K562 (cell line): ENCODE results near the gene STRADB. TPM values are rescaled to one million over a fixed set of nuclear protein-coding genes. Genes with fewer than 3 reads are reported as not detected.

Experiments
- ATAC-seq: fragments of 200-7000 bp; cut with Tn5 transposase; 3 replicates; pipeline ENCODE4 v1.9.1; 2020; ENCODE audit warnings: moderate library complexity
- BruUV-seq: library from RNA; stranded (reverse); fragments of 400-500 nt; replicated peaks from 2 replicates; lab custom pipeline; 2021; lab: Mats Ljungman, UMichigan
- CTCF ChIA-PET: fragments of 300-600 bp; formaldehyde crosslinking; extraction: SDS; loops from one replicate; lab custom pipeline; 2021; ENCODE audit warnings: low intra/inter-chr PET ratio; lab: Yijun Ruan, JAX
- POLR2A ChIA-PET: fragments of 300-600, 350-650 bp; sonication (Branson Sonifier 250); formaldehyde crosslinking; extraction: SDS; loops from one replicate; lab custom pipeline; 2021; ENCODE audit warnings: antibody characterized with exemption, inconsistent platforms; lab: Yijun Ruan, JAX
- DNase-seq, 4 experiments: peaks; one replicate each; pipeline versions ENCODE4 v3.0.0 to v3.0.0-alpha.2; 2011 to 2018; ENCODE audit warnings: low spot score in 3 of 4, mixed read lengths in 3 of 4; ENCODE audit errors: extremely low read depth in 1 of 4
- FAIRE-seq: peaks from 2 replicates; lab custom pipeline; 2011; peaks lifted over from hg19 to GRCh38; lab: Jason Lieb, UNC
- H2AFZ ChIP-seq: 2 replicates; pipeline ENCODE4 v1.6.0; 2011; ENCODE audit warnings: low read depth, low read length, control low read depth, inconsistent platforms
- H3K27ac ChIP-seq: fragments of 200-600 bp; 3 replicates; pipeline ENCODE4 v1.8.0; 2011; ENCODE audit warnings: low read depth, mild to moderate bottlenecking, control low read depth, inconsistent platforms, low read length, moderate library complexity, mixed read lengths; ENCODE audit errors: extremely low read depth
- H3K27me3 ChIP-seq, 2 experiments: fragments of 300-600 bp in 1 of 2; 2 replicates in 1 of 2; 3 replicates in 1 of 2; pipeline versions ENCODE4 v1.6.0 to v1.8.0; 2011; ENCODE audit warnings: inconsistent platforms in 2 of 2, low read length in 2 of 2, mild to moderate bottlenecking in 1 of 2, mixed read lengths in 1 of 2, moderate library complexity in 1 of 2; ENCODE audit not compliant: control insufficient read depth in 2 of 2, insufficient read depth in 2 of 2
- H3K36me3 ChIP-seq: fragments of 300-600 bp; 3 replicates; pipeline ENCODE4 v1.8.0; 2011; ENCODE audit warnings: mild to moderate bottlenecking, low read length, inconsistent platforms; ENCODE audit not compliant: control insufficient read depth, insufficient read depth
- H3K4me1 ChIP-seq, 2 experiments: fragments of 200-600 bp in 1 of 2; replicated peaks in 1 of 2; 2 replicates in 1 of 2; 3 replicates in 1 of 2; pipeline versions ENCODE4 v1.5.1 to v1.8.0; 2011; ENCODE audit warnings: inconsistent platforms in 2 of 2, low read length in 2 of 2, mild to moderate bottlenecking in 1 of 2, mixed read lengths in 1 of 2, moderate library complexity in 1 of 2; ENCODE audit not compliant: control insufficient read depth in 2 of 2, insufficient read depth in 2 of 2
- H3K4me2 ChIP-seq: 2 replicates; pipeline ENCODE4 v1.6.1; 2011; ENCODE audit warnings: low read length, control low read depth, inconsistent platforms, mixed read lengths; ENCODE audit not compliant: insufficient read depth
- H3K4me3 ChIP-seq: fragments of 200-600 bp; sonication (generic), shearing (Covaris generic); 2 replicates; pipeline ENCODE4 v1.5.1; 2016; ENCODE audit warnings: control low read depth, inconsistent platforms
- H3K79me2 ChIP-seq: fragments of 200-600 bp; 3 replicates; pipeline ENCODE4 v1.8.0; 2011; ENCODE audit warnings: low read length, inconsistent platforms; ENCODE audit not compliant: control insufficient read depth, insufficient read depth
- H3K9ac ChIP-seq, 2 experiments: 2 replicates each; pipeline versions ENCODE4 v1.6.0 to v1.6.1; 2011; ENCODE audit warnings: low read depth in 2 of 2, low read length in 2 of 2, control low read depth in 1 of 2, inconsistent platforms in 1 of 2, mild to moderate bottlenecking in 1 of 2, mixed read lengths in 1 of 2; ENCODE audit not compliant: insufficient read depth in 1 of 2
- H3K9me1 ChIP-seq: one replicate; pipeline ENCODE4 v1.6.0; 2011; ENCODE audit warnings: inconsistent platforms, mild to moderate bottlenecking, low read length, moderate library complexity; ENCODE audit not compliant: control insufficient read depth, insufficient read depth
- H3K9me3 ChIP-seq: replicated peaks from 2 replicates; pipeline ENCODE4 v1.5.1; 2011; ENCODE audit warnings: low read depth, low read length, inconsistent platforms; ENCODE audit not compliant: control insufficient read depth, insufficient read depth
- H4K20me1 ChIP-seq: replicated peaks from 2 replicates; pipeline ENCODE4 v1.6.1; 2011; ENCODE audit warnings: low read length, inconsistent platforms, mixed read lengths; ENCODE audit not compliant: control insufficient read depth, insufficient read depth
- CBFB ChIP-seq: sonication (generic); formaldehyde crosslinking; IDR thresholded peaks from 2 replicates; pipeline ENCODE4 v1.4.0; 2020; ENCODE audit warnings: mild to moderate bottlenecking, missing genetic modification reagents
- DIDO1 ChIP-seq: fragments of 450-650 bp; IDR thresholded peaks from 2 replicates; pipeline ENCODE4 v1.6.1; 2016; ENCODE audit warnings: low read depth, missing biosample characterization, missing genetic modification characterization
- HMBOX1 ChIP-seq: sonication (generic); IDR thresholded peaks from 2 replicates; pipeline ENCODE4 v1.6.1; 2016
- ILK ChIP-seq: fragments of 450-650 bp; IDR thresholded peaks from 2 replicates; pipeline ENCODE4 v1.6.1; 2016; ENCODE audit warnings: missing genetic modification characterization, low read depth, mild to moderate bottlenecking, missing compliant biosample characterization, moderate library complexity, borderline replicate concordance
- THRB ChIP-seq: fragments of 450-650 bp; formaldehyde crosslinking; conservative IDR thresholded peaks from 2 replicates; pipeline ENCODE4 v1.4.0; 2022; ENCODE audit warnings: mild to moderate bottlenecking, missing genetic modification characterization
- ZMIZ1 ChIP-seq, 2 experiments: fragments of 150-350 bp in 1 of 2; IDR thresholded peaks; 2 replicates each; pipeline ENCODE4 v1.6.1; 2012 to 2016; ENCODE audit warnings: low read depth in 2 of 2, low read length in 2 of 2, mild to moderate bottlenecking in 1 of 2, moderate library complexity in 1 of 2
- WGBS: fragments of 100-300 bp; shearing (Covaris generic); methylation state at CpG from one replicate; pipeline ENCODE4 v1.1.6; 2016; ENCODE audit warnings: low coverage, mixed read lengths; ENCODE audit not compliant: insufficient coverage; ENCODE audit errors: missing lambda C conversion rate; 5-methylcytosine and 5-hydroxymethylcytosine counted together
- in situ Hi-C: fragments of 300-500 bp; cut with MboI; formaldehyde crosslinking; loops from 4 replicates; pipeline ENCODE4 v1.15.0; 2018; ENCODE audit warnings: inconsistent platforms, mixed read lengths
- intact Hi-C: fragments of 100-400 bp; cut with micrococcal nuclease; formaldehyde crosslinking; loops from 2 replicates; pipeline ENCODE4 v1.14.2; 2022
- polyA plus RNA-seq, 8 experiments: library from polyadenylated mRNA; depleted of rRNA in 4 of 8; stranded (reverse) in 5 of 8; unstranded in 3 of 8; fragments of >200 nt; fragmentation: Nextera tagmentation in 2 of 8; fragmentation: Illumina TruSeq in 1 of 8; extraction: Ambion mirVana in 2 of 8; extraction: Trizol in 1 of 8; gene quantifications; 2 replicates each; pipeline versions ENCODE4 v1.2.1 to v1.2.3, GENCODE V29; 2011 to 2014; ENCODE audit warnings: inconsistent platforms in 1 of 8, missing spikeins in 1 of 8
- total RNA-seq, 7 experiments: library from RNA; depleted of rRNA in 6 of 7; stranded (reverse); fragments of >200 nt in 6 of 7; fragmentation: Illumina TruSeq in 2 of 7; extraction: Trizol in 2 of 7; gene quantifications; 2 replicates each; pipeline versions ENCODE4 v1.2.1 to v1.2.3, GENCODE V29; 2011 to 2021; ENCODE audit warnings: low replicate concordance in 1 of 7

The STRADB gene
- total and polyA plus RNA-seq, 9 of the 15 experiments (the other 6 are each of a cell fraction or from before 2014, with no cell fraction given): 6.9 to 30.6 (median 15.7) TPM

- Histone ChIP-seq H4K20me1 (no peaks in the 10 kb centered on the region), H3K27me3 (no peaks in the 10 kb centered on the region), H3K4me1 (peaks cover 4 to 10% of the 10 kb centered on the region in 2 experiments; a peak in 2 of 5 replicates), H3K9ac (peak overlapping the region in 1 of 2 experiments; percentile 69; a peak in 2 of 4 replicates), H3K79me2 (peaks cover 21% of the 10 kb centered on the region), H3K27ac (no peak overlapping the region), H3K4me2 (no peak overlapping the region), H3K36me3 (no peaks in the 10 kb centered on the region), H3K9me1 (no peaks in the 10 kb centered on the region), H3K9me3 (no peaks in the 10 kb centered on the region), H3K4me3 (no peak overlapping the region), H2AFZ (no peak overlapping the region)
- ATAC-seq: no peak
- intact Hi-C loops: loop anchor here (5.0 kb wide), 1 partner anchor 46 kb away; no protein-coding TSS in a partner anchor
- FAIRE-seq: peak; percentile 23
- no peak for DNase-seq
- ChIA-PET CTCF (no interaction called here), POLR2A (no interaction called here)
- in situ Hi-C loops: no loop called here
- no TSS peak for BruUV-seq
- 57% methylated on average over 6 of the region's 6 CpGs for WGBS
- TF ChIP-seq ZMIZ1 (IDR thresholded peaks at IDR 0.05; ENCODE audit: low read depth in 2 of 2, low read length in 2 of 2) (no peak), THRB (CRISPR knock-in tag) (no peak), DIDO1 (tag) (no peak), ILK (tag) (no peak), HMBOX1 (peak; percentile 49), CBFB (CRISPR knock-in tag) (no peak)
Measured at GRCh38 chr2:201452922-201453643, 1.5 kb downstream of the STRADB start.
